AG08396 (cell line): ENCODE data around the gene ELMO3.

Experiments used
- DNase-seq: peaks from one replicate; pipeline ENCODE4 v3.0.0; 2012; ENCODE audit warnings: low spot score, mixed read lengths

The ELMO3 gene

DNA sequence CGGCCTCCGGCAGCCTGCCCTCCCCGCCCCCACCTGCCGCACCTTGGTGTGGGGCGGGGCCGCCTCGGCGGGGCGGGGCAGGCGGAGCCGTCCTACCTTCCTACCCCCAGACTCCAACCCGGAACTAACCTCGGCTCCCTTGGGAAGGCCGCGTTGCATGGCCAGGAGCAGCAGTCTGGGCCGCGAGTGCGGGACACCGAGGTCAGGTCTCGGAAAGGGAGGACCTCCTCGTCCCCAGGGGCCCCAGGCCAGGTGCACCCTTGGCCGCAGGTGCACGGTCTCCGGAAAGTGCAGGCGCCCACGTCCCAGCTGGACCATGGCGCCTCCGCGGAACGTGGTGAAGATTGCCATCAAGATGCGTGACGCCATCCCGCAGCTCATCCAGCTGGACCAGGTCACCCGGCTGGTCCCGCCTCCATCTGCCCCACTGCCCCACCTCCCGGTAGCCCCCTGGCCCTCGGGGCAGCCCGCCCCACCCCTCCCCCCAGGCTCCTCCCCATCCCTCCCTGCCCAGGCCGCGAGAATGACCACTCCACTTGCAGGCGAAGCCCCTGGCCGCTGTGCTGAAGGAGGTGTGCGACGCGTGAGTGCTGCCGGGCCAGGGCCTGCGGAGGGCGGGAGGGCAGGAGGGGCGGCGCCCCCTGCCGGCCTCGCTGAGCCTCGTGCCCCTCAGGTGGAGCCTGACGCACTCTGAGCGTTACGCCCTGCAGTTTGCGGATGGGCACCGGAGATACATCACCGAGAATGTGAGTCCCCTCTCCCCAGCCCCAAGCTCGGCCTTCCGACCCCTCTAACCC lies at the start of gene ELMO3:
ELMO3 (plus strand) TSS at position 121 of the 797 bp plus-strand sequence; CDS start at position 317, 196 bp downstream.
- no peak for DNase-seq

DNA sequence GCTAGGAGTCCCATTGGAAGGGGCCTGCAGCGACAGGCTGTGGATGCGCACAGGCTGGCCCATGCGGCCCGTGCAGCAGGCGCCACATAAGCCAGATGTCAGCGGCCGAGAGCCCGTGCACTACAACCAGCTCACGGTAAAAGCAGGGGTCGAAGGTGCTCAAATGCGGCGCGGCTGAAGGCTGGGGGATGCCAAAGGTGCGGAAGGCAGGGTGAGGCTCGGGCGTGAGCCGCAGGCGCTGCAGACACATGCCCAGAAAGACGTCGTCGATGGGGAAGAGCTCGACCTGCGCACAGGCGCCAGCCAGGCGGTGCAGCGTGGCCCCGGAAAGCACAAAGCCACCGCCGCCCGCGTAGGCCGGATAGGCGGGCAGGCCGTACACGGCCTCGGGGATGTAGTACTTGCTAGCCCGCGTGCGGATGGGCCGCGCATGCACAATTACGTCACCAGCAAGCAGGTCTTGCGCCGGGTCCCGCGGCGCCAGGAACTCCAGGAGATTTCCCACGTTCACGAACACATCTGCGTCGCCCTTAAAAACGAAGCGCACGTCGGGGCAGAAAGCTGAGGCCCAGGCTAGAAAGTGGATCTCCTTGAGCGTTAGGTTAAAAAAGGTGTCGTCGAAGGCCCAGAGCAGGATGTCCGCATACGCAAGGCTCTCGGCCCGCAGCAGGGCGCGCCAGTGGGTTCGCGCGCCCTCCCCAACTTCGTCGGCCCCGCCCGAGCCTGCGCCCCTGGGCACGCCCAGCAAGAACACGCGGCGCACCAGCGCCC lies 49.5 kb upstream of the ELMO3 start:
- DNase-seq = no peak

DNA sequence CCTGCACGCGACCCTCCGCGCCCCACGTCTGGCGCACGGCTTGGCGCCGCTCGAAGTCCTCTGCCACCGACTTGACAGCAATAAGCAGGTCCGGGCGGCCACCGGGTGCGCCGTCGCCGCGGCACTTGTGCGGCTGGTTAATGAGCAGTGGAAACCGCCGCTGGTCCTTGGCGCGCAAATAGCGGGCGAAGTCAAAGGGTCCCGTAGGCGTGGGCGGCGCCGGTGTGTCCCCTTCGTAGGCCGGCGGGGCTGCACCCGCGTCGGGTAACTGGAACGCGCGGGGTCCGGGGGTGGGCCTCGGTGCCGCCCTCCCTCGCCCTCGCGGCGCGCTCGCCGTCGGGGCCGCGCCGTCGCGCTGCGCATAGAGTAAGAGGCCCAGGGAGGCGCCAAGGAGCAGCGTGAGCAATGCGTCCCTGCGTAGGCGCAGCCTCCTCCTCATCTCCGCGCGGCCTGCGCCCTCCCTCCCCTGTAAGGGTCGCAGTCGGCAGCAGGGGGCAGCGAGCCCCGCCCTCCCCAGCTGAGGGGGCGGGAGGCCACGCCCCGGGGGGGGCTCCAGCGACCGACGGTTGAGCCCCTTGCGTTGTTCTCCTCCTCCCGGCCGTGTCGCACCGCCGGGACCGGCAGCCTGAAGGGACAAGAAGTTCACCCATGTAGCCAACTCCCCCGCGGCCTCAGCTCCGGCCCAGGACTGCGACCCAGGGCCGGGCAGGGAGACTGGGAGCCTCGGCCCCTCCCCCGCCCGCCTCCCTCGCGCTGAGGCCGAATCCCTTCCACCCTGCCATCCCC lies 48.7 kb upstream of the ELMO3 start:
- peak; percentile 82 for DNase-seq

- peak; percentile 94 for DNase-seq
Observed at GRCh38 chr16:67150833-67151396, 48.0 kb upstream of the ELMO3 start, which contains the start of gene B3GNT9. Gene B3GNT9 (minus strand): TSS chr16:67150998. CDS start chr16:67150485, 513 bp downstream.

GRCh38 chr16:67151431-67152097 lies 47.4 kb upstream of the ELMO3 start:
- no peak for DNase-seq

DNA sequence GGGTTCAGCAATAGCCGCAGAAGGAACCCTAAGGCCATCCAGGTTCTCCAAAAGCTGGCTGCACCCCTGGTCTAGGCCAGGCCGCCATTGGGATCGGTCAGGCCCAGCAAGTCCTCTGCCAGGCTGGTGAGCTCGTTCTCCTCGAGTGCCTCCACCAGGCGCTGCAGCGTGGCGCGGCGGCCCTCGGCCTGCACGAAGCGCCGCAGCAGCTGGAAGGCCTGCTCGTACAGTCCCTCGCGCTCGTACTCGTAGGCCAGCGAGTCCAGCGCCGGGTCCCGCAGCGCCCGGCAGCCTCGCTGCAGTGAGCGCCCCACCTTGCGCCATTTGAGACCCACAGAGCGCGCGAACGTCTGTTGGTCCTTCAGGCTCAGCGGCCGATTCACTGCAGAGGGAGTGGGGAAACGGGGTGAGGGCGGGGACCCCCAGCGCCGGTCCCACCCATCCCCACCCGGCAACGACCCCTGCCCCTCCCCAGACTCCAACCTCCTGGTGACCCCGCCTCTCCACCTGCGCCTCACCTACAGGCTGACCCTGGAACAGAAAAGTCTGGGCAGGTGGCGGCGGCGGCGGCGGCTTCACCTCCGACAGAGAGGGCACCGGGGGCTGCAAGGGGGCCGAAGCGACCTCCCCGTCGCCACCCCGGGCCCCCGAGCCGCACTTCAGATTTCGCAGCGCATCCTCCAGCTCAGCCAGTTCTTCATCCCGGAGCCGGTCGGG lies 44.2 kb upstream of the ELMO3 start:
- no peak for DNase-seq

DNA sequence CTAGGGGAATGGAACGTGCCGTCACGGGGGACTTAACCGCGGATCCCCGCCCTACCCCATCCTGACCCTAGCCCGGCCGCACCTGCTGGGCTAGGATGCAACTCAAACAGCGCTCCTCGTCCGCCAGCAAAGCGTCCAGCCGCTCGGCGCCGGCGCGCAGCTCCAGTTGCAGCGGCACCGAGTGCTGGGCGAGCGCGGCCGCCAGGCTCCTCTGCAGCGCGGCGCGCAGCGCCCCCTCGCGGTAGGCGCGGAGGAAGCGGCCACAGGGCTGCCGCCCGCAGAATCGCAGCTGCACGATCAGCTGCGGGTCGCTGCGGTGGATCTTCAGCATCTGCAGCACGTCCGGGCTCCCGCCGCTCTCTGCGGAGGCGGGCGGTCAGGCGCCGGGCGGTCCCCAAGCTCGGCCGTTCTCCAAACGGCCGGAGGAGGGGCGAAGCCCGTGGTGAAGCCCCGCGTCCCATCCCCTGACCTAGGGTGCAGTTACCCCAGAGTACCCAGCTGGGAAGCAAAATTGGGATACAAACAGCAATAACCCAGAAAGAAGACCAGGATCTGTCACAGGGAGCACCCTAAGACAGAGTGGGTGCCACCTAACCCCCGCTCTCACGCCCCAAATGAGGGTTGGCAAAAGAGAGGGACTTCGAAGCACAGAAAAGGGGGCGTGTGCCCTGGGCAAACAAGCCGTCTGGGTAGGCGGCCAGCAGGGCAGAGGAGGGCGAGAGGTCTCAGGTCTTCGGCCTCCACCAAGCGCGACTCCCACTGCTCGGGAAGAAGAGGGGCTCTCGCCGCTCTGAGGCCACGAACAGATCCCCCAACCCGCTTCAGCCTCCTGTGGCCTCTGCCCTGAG lies 43.4 kb upstream of the ELMO3 start:
- DNase-seq = peak; percentile 96

GRCh38 chr16:67156143-67156844 lies 42.6 kb upstream of the ELMO3 start:
- DNase-seq = no peak

DNA sequence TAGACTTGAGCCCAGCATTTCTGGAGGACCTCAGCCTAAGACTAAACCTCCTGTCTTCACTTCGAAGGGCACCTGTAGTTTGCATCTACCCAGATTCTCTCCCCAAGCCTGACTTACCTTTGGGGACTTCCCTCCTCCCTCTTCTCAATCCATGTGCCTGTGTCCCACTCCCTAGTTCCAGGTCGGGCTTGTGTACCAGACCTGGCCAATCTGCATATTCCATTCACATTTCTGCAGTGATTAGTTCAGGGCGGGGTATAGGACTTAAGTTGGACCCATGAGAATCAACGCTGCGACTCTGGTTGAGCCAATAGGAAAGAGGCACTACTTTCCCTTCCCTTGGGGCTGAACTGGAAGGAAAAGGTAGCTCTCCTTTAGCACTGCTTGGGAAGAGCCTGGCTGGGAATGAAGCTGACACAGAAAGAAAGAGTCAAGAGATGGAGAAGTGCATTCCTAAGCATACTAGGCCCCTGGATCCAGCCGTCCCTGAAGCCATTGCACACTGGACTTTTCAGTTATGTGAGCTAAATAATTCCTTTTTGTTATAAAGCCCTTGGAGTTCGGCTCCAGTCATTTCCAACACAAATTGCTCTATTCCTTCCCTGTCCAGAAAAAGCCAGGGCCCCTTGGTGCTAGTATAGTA lies 41.7 kb upstream of the ELMO3 start:
- DNase-seq = no peak

DNA sequence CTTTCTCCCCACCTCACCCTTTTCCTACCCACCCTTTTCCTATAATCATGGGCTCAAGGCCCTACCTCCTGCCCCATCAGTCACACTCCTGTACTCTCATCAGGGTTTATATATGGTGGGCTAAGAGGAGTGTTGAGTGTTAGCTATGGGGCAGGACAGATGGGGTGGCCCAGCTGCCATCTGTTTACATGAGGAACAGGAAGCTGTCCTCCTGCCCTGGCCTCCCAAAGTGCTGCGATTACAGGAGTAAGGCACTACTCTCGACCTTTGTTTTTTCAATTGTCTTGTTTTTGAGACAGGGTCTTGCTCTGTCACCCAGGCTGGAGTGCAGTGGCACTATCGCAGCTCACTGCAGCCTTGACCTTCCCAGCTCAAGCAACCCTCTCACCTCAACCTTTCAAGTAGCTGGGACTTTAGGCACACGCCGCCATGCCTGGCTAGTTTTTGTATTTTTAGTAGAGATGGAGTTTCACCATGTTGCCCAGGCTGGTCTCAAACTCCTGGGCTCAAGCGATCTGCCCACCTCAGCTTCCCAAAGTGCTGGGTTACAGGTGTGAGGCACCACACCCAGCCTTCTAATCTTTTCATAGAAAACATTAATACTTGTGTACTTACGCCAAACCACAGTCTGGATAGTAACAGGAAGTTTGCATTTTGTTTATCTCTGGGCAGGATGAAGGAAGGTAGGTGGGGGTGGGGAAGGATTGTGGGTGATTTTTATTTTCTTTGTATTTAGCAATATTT lies 40.9 kb upstream of the ELMO3 start:
- no peak for DNase-seq

DNA sequence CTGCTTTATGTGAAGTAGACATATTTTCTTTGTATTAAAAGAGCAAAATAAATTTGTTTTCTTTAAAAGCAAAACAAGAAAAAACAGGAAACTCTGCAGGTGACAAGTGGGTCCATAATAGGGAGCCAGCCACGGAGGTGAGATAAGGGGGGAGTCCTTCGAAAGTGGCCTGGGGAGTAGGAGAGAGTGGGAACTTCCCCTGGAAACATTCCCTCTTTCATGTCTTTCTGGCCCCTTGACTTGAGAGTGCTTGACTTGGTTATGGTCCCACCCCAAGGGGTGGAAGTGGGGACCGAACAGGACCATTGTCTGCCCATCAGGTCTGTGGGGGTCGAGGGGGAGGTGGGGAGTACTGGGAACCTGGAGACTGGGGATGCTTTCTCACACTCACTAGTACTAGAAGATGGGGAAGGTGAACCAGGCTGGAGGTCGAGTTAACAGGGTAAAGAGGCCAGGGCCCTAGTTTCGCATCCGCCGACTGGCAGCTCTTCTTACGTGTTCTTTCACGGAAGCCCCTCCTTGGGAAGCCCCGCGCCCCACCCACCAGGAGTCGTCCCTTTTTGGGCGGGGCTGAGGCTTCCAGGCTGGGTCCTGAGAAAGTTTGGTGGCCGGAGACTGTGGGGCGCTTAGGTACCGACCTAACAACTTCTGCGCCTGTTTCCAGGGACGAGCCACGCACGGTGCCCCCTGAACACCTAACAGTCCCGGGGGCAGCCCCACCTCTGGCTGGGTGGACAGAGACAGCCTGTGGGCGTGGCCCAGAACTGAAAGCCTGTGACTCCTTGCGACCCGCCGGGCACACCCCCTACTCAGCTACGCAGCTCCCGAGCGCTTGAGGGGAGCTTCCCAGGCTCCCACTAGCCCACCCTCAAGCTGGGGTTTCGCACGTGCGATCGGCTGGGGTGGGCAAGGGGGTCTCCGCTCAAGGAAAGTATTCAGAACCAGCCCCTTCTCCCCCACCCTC lies 40.0 kb upstream of the ELMO3 start:
- no peak for DNase-seq

- DNase-seq = no peak
Observed at GRCh38 chr16:67161595-67162058, 37.3 kb upstream of the ELMO3 start.

DNA sequence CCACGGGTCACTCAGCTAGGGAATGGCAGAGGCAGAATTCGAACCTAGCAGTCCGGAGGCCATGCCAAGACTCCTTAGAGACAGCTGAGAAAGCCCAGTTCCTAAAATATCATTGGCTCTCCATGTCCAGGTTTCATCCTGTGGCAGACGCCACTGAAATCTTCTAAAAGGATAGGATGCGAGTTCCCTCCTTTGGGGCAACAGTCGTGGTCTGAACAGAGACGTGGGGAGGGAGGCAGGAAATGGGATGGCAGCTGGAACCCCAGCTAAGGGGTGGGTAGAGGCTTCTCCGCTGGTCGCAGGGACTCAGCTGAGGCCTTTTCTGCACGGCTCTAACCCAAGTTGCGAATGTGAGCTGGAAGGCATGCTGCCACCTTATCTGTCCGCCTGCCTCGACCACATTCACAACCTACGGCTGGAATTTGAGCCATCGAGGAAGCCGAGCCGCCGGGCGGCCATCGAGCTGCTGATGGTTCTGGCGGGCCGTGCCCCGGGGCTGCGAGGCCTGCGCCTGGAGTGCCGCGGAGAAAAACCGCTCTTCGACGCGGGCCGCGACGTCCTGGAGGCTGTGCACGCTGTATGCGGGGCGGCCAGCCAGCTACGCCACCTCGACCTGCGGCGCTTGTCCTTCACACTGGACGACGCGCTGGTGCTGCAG lies 36.3 kb upstream of the ELMO3 start:
- DNase-seq = no peak

GRCh38 chr16:67163164-67163998 lies 35.5 kb upstream of the ELMO3 start:
- peak; percentile 73 for DNase-seq

- no peak for DNase-seq
Observed at GRCh38 chr16:67163999-67164558, 34.9 kb upstream of the ELMO3 start.
